Right lobe of liver (tissue), 4 donors: ENCODE data around the gene AHSA1.

Experiments
- POLR2A ChIP-seq: fragments of 450-650 bp; IDR thresholded peaks from one replicate; pipeline ENCODE4 v1.6.1; 2017; ENCODE audit warnings: antibody characterized with exemption, mild to moderate bottlenecking
- TF ChIP-seq, protein P1 (sequence below), 4 donors: fragments of 200-600 bp in 3 of 4; fragments of 450-650 bp in 1 of 4; IDR thresholded peaks; one replicate each; pipeline versions ENCODE4 v1.5.1 to v1.8.0; 2016 to 2022; ENCODE audit warnings: antibody characterized with exemption in 4 of 4, mild to moderate bottlenecking in 2 of 4
- donor health status: DM: no; HTN: no; CAD: no.
- donor health status: DM: no; HTN: no; CAD: no.
- donor health status: DM: no; HTN: yes; CAD: no.

DNA sequence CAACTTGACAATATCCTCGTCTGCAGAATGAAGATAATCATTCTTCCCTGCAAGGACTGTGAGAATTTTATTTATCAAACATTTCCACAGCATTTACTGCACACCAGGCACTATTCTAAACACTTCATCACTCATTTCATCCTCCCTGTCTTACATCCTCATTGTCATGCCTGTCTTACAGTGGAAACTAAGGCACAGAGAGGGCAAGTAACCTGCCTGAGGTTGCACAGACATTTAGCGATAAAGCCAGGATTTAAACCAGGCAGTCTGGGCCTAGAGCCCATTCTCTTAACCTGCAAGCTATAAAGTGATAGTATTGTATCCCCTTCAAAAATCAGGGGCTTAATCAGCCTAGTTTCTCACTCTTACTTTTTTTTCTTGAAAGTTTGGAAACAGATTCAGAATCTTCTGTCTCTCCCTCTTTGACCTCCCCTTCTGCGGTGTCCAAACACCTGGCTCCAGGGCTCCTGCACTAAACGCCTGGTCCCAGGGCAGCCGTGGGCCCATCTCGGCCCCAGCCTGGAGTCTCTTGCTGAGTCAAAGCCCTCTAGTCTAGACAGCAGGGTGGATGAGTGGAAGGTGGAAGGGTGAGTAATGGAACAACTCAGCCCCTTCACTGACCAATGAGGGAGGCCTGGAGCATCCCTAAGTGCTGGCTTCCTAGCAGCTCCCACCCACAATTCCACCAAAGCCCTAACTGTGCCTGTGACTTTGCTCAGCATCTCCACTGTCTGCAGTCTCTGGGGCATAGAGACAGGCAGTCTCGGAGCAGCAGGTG lies 28.2 kb downstream of the AHSA1 start:
- TF ChIP-seq, protein P1, sequence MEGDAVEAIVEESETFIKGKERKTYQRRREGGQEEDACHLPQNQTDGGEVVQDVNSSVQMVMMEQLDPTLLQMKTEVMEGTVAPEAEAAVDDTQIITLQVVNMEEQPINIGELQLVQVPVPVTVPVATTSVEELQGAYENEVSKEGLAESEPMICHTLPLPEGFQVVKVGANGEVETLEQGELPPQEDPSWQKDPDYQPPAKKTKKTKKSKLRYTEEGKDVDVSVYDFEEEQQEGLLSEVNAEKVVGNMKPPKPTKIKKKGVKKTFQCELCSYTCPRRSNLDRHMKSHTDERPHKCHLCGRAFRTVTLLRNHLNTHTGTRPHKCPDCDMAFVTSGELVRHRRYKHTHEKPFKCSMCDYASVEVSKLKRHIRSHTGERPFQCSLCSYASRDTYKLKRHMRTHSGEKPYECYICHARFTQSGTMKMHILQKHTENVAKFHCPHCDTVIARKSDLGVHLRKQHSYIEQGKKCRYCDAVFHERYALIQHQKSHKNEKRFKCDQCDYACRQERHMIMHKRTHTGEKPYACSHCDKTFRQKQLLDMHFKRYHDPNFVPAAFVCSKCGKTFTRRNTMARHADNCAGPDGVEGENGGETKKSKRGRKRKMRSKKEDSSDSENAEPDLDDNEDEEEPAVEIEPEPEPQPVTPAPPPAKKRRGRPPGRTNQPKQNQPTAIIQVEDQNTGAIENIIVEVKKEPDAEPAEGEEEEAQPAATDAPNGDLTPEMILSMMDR (IDR thresholded peaks at IDR 0.05), result no peak
- no peak for TF ChIP-seq POLR2A
